Measurements from ENCODE around the gene DENND1A. TPM values are rescaled to one million over a fixed set of nuclear protein-coding genes. Genes with fewer than 3 reads are reported as not detected.

Gene DENND1A
- total RNA-seq, 1 experiment from 2014 or later, result 29.7 TPM

DNA sequence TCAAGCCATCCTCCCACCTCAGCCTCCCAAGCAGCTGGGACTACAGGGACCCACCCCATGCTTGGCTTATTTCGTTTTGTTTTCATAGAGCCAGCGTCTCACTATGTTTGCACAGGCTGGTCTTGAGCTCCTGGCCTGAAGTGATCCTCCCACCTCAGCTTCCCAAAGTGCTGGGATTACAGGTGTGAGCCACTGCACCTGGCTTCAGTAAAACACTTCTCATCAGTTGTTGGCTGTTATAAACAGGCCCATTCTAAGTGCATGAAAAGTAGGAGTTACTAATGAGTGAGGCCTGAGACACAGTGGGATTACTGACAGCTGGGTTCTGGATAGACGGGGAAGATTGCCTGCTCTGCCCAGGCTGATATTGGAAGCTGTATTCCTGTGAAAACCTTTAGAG is 570.4 kb downstream of the DENND1A start:
- DNase-seq, result no peak
- no peak for TF ChIP-seq EZH2phosphoT487 (IDR thresholded peaks at IDR 0.05; ENCODE audit: borderline replicate concordance, low read length)
- TF ChIP-seq EZH2 (IDR thresholded peaks at IDR 0.05; ENCODE audit: low read length, unreplicated experiment), result no peak
- TF ChIP-seq, protein P1, sequence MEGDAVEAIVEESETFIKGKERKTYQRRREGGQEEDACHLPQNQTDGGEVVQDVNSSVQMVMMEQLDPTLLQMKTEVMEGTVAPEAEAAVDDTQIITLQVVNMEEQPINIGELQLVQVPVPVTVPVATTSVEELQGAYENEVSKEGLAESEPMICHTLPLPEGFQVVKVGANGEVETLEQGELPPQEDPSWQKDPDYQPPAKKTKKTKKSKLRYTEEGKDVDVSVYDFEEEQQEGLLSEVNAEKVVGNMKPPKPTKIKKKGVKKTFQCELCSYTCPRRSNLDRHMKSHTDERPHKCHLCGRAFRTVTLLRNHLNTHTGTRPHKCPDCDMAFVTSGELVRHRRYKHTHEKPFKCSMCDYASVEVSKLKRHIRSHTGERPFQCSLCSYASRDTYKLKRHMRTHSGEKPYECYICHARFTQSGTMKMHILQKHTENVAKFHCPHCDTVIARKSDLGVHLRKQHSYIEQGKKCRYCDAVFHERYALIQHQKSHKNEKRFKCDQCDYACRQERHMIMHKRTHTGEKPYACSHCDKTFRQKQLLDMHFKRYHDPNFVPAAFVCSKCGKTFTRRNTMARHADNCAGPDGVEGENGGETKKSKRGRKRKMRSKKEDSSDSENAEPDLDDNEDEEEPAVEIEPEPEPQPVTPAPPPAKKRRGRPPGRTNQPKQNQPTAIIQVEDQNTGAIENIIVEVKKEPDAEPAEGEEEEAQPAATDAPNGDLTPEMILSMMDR (conservative IDR thresholded peaks at IDR 0.05; ENCODE audit: low read depth, low read length), result no peak
- Histone ChIP-seq H3K4me2 (ENCODE audit: low read length) (no peak overlapping the region), H3F3A (ENCODE audit: low read length, unreplicated experiment) (no peaks in the 10 kb centered on the region), H3K27me3 (ENCODE audit: low read length) (no peaks in the 10 kb centered on the region), H3K79me2 (ENCODE audit: low read length) (no peaks in the 10 kb centered on the region), H3K9me2 (replicated peaks; ENCODE audit: low read length) (no peaks in the 10 kb centered on the region), H3K9ac (ENCODE audit: low read length) (no peak overlapping the region), H3K4me3 (ENCODE audit: low read length) (no peak overlapping the region), H3K27ac (ENCODE audit: low read length) (no peak overlapping the region), H4K20me1 (ENCODE audit: low read length) (no peaks in the 10 kb centered on the region), H3K9me3 (ENCODE audit: low read length) (no peaks in the 10 kb centered on the region), H2AFZ (ENCODE audit: low read length) (no peak overlapping the region), H3K36me3 (ENCODE audit: low read depth, low read length) (no peaks in the 10 kb centered on the region), H3K4me1 (ENCODE audit: insufficient read depth, low read length) (no peaks in the 10 kb centered on the region)
- ChIA-PET POLR2A (ENCODE audit: unreplicated experiment) (no interaction called here), CTCF (no interaction called here)
- intact Hi-C loops (cut with micrococcal nuclease), result no loop called here
- ATAC-seq, result no peak
- no TSS peak for BruUV-seq (replicated peaks)

DNA sequence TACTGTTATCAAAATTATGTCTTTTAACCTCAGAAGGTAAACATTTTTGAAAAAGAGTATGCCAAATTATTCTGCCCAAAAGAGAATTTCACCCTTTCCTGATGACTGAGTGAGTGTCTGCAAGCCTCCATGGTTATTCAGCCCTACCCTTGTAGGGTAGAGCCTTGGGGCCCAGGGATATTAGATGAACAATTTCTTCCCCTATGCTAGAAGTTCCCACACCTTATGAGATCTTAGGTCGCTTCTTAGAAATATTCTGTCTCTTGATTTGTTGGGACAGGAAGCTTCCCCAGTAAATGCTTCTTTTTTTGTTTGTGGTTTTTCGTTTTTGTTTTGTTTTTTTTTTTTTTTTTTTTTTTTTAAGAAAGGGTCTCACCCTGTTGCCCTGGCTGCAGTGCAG is 570.8 kb downstream of the DENND1A start:
- BruUV-seq (replicated peaks), result no TSS peak
- ATAC-seq (no peak), DNase-seq (no peak)
- H3K79me2 ChIP-seq (ENCODE audit: low read length), result no peaks in the 10 kb centered on the region
- no peaks in the 10 kb centered on the region for H4K20me1 ChIP-seq (ENCODE audit: low read length)
- H3K9ac ChIP-seq (ENCODE audit: low read length), result no peak overlapping the region
- H3F3A ChIP-seq (ENCODE audit: low read length, unreplicated experiment), result no peaks in the 10 kb centered on the region
- H3K4me3 ChIP-seq (ENCODE audit: low read length), result no peak overlapping the region
- H3K27me3 ChIP-seq (ENCODE audit: low read length), result no peaks in the 10 kb centered on the region
- no peak overlapping the region for H3K27ac ChIP-seq (ENCODE audit: low read length)
- no peak overlapping the region for H3K4me2 ChIP-seq (ENCODE audit: low read length)
- H3K4me1 ChIP-seq (ENCODE audit: insufficient read depth, low read length), result no peaks in the 10 kb centered on the region
- intact Hi-C loops (cut with micrococcal nuclease), result no loop called here
- POLR2A ChIA-PET (ENCODE audit: unreplicated experiment), result no interaction called here
- H2AFZ ChIP-seq (ENCODE audit: low read length), result no peak overlapping the region
- no peaks in the 10 kb centered on the region for H3K36me3 ChIP-seq (ENCODE audit: low read depth, low read length)
- no peaks in the 10 kb centered on the region for H3K9me3 ChIP-seq (ENCODE audit: low read length)
- CTCF ChIA-PET, result no interaction called here
- no peaks in the 10 kb centered on the region for H3K9me2 ChIP-seq (replicated peaks; ENCODE audit: low read length)
- no peak for TF ChIP-seq EZH2 (IDR thresholded peaks at IDR 0.05; ENCODE audit: low read length, unreplicated experiment)
- TF ChIP-seq, protein P1 (conservative IDR thresholded peaks at IDR 0.05; ENCODE audit: low read depth, low read length), result no peak
- no peak for TF ChIP-seq EZH2phosphoT487 (IDR thresholded peaks at IDR 0.05; ENCODE audit: borderline replicate concordance, low read length)

DNA sequence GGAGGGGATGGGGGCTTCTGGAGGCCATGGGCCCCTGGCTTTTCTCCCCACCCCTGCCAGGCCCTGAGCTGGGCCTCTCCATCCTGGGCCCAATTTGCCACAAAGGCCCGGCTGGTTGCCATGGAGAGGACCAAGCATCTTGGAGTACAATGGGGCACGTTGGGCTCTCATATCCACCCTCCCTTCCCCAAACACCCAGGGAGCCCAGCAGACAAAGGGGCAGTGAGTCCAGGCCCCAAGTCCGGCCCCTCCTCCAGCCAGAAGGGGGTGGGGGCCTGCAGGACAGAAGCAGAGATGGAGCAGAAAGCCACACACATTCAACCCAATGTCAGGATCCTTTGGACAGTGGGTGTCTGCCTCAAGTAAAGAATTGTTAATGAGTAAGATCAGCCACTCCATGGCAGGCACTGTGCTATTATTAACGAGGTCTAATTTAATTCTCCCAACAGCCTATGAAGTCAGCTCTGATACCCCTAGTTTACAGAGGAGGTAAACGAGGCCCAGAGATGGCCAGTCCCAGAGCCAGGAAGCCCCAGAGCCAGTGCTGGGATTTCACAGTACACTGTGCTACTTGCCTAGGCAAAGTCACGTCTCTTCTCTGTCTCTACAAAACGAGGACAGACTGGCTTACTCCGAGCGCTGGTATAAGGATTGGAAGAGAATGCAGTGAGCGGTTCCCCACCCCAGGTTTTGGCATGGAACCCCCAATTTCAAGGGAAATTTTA is 571.6 kb downstream of the DENND1A start:
- ATAC-seq (no peak), DNase-seq (no peak)
- POLR2A ChIA-PET (ENCODE audit: unreplicated experiment), result no interaction called here
- Histone ChIP-seq H2AFZ (ENCODE audit: low read length) (no peak overlapping the region), H3K9ac (ENCODE audit: low read length) (no peak overlapping the region), H3K36me3 (ENCODE audit: low read depth, low read length) (no peaks in the 10 kb centered on the region), H3K4me3 (ENCODE audit: low read length) (no peak overlapping the region), H3K4me2 (ENCODE audit: low read length) (no peak overlapping the region), H3K27me3 (ENCODE audit: low read length) (no peaks in the 10 kb centered on the region), H3K4me1 (ENCODE audit: insufficient read depth, low read length) (no peaks in the 10 kb centered on the region), H3K27ac (ENCODE audit: low read length) (no peak overlapping the region), H3K79me2 (ENCODE audit: low read length) (no peaks in the 10 kb centered on the region), H4K20me1 (ENCODE audit: low read length) (no peaks in the 10 kb centered on the region), H3F3A (ENCODE audit: low read length, unreplicated experiment) (no peaks in the 10 kb centered on the region), H3K9me3 (ENCODE audit: low read length) (no peaks in the 10 kb centered on the region), H3K9me2 (replicated peaks; ENCODE audit: low read length) (no peaks in the 10 kb centered on the region)
- intact Hi-C loops (cut with micrococcal nuclease), result no loop called here
- no TSS peak for BruUV-seq (replicated peaks)
- TF ChIP-seq EZH2 (IDR thresholded peaks at IDR 0.05; ENCODE audit: low read length, unreplicated experiment), result no peak
- TF ChIP-seq, protein P1 (conservative IDR thresholded peaks at IDR 0.05; ENCODE audit: low read depth, low read length), result no peak
- TF ChIP-seq EZH2phosphoT487 (IDR thresholded peaks at IDR 0.05; ENCODE audit: borderline replicate concordance, low read length), result no peak
- CTCF ChIA-PET, result no interaction called here

Measured in PC-3 (cell line).